EL (cell line): ENCODE measurements around the gene GP1BB.
"Not testable (repeated sequence)": the region's sequence is repeated elsewhere in the genome, so short reads cannot be mapped to it uniquely, and the experiment has no call there.

ENCODE experiments used
- DNase-seq: peaks from one replicate; pipeline ENCODE4 v3.0.0-alpha.2; 2016

The GP1BB gene

DNA sequence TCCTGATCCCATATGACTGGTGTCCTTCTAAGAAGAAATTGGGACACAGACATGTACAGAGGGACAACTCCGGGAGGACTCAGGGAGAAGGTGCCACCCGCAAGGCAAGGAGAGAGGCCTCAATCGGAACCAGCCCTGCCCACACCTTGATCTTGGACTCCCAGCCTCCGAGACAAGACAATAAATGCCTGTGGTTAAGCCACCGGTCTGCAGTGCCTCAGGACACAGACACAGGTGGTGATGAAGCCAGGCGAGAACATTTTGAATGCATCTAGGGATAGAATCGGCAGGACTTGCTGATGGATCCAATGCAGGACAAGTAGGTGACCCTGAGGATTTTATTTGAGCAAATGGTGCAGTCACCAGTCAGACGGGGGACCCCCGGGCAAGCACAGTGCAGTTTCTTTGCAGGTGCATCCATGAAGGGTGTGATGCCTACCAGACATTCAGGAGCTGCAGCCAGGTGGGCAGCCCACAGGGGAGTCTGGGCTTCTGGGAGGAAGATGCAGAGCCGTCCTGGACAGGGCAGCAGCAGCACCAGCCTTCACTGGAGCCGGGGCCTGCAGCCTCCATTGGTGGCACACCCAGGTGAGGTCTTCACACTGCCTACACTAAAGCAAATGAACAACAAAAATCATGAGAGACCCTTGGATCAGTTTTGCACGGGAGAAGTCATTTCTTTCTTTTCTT lies 29.2 kb upstream of the GP1BB start:
- DNase-seq, result no peak

DNA sequence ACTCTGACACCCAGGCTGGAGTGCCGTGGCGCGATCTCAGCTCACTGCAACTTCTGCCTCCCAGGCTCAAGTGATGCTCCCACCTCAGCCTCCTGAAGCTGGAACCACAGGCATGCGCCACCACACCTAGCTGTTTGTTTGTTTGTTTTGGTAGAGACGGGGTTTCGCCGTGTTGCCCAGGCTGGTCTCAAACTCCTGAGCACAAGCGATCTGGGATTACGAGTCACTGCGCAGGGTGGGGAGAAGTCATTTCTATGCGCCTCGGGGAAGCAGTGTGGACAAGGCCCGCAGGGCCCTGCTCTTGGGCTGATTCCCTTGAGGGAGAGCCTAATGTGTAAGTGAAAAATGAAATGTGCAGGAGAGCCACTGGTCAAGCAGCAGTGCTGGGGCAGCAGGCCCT lies 28.6 kb upstream of the GP1BB start:
- no peak for DNase-seq

DNA sequence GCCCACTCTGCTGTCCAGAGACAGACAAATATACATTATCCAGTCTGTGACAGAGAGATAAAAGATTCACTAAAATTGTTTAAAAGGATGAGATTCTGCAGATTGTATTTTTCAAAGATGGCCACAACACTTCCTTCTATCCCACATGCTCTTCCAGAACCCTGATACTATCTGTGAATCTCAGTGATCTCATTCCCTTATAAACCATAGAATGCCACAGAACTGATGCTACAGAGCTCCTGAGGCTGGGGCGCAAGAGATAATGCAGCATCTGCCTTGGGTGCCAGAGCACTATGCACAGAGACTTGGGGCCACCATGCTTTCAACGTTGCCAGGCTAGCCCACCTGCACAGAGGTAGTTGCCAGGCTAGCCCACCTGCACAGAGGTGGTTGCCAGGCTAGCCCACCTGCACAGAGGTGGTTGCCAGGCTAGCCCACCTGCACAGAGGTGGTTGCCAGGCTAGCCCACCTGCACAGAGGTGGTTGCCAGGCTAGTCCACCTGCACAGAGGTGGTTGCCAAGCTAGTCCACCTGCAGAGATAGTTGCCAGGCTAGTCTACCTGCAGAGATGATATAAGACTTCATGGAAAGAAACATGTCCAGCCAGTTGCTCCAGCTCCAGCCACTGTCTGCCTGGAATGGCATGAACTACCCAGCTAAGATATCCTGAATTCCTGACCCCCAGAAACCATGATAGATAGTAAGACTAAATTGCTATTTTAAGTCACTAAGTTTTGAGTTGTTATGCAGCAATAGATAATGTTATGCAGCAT lies 26.6 kb upstream of the GP1BB start:
- DNase-seq, result no peak

DNA sequence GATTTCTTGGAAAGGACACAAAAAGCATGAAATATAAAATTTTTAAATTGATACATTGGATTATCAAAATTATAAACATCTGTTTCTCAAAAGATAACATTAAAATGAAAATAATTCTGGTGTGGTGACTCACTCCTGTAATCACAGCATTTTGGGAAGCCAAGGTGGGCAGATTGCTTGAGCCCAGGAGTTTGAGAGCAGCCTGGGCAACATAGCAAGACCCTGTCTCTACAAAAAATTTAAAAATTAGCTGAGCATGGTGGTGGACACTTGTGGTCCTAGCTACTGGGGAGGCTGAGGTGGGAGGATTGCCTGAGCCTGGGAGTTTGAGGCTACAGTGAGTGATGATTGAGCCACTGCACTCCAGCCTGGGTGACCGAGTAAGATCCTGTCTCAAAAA lies 25.5 kb upstream of the GP1BB start:
- not testable (repeated sequence) for DNase-seq

DNA sequence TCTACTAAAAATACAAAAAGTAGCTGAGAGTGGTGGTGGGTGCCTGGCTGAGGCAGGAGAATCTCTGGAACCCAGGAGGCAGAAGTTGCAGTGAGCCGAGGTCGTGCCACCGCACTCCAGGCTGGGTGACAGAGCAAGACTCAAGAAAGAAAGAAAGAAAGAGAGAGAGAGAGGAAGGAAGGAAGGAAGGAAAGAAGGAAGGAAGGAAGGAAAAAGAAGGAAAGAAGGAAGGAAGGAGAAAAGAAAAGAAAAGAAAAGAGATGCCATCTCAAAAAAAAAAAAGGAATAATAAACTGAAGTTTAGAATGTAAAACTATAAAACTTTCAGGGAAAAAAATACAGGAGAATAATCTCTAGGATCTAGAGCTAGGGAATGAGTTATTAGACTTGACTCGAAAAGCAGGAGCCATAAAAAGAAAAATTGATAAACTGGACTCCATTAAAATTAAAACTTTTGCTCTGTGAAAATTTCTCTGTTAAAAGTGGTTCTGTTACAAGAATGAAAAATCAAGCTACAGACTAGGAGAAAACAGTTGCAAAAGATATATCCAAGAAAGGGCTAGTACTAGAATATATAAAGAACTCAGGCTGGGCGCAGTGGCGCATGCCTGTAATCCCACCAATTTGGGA lies 22.4 kb upstream of the GP1BB start:
- no peak for DNase-seq

DNA sequence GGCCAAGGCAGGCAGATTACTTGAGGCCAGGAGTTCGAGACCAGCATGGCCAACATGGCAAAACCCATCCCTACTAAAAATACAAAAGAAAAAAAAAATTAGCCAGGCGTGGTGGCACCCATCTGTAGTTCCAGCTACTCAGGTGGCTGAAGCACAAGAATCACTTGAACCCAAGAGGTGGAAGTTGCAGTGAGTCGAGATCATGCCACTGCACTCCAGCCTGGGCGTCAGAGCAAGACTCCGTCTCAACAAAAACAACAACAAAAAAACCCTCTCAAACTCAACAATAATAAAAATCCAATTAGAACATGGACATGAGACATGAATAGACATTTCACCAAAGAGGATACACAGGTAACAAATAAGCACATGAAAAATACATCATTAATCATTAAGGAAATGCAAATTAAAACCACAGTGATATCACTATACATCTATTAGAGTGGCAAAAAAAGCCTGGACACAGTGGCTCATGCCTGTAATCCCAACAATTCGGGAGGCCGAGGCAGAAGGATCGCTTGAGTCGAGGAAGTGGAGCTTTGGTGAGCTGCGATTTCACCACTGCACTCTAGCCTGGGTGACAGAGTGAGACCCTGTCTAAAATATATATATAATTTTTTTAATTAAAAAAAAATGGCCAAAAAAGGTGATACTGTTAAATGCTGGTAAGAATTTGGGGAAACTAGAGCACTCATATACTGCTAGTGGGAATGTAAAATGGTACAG lies 21.8 kb upstream of the GP1BB start:
- no peak for DNase-seq

DNA sequence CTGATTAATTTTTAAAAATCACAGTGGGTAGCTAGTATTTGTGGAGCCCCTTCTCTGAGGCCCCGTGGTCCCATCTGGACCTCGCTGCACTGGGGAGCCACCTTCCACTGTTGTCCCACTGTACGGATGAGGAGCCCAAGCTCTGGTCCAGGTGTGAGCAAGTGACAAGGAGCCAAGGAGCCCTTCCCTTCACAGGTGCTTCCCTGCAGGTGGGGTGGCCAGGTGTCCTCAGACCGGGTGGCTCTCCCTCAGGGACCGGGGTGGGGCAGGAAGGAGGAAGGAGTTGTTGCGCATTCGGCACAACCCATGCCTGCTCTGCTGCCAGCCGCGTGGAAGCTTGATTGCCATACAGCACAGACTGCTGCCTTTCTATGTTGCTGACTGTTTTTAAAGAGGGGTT lies 19.5 kb upstream of the GP1BB start:
- no peak for DNase-seq

DNA sequence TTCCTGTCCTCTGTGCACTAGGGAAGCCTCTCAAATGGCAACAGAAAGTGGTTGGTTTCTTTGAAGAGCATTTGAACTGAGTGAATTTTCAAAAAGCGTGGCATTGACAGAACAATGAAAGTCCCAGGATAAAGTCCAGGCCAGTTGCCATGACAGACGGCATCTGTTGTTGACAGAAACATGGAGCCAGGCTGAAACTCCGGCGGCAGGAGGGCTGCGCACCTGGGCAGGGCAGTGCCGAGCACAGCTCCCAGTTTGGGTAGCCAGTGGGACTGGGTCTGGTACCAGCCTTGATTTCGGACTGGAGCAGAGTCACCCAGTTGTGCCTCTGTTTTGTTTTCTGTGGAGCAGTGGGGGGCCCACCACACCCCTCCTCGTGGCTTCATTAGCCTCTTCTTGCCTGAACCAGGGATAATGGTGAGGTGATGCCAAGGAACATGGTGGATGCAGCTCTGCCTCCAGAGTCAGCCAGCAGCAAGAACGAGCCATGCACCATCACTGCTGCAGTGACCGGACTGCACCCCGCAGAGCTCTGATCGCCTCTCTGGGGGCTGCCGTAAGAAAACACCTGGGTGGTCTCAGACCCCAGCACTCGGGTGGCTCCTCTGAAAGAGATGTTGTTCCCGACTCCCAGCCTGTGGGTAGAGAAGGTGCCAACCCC lies 18.9 kb upstream of the GP1BB start:
- DNase-seq, result no peak

DNA sequence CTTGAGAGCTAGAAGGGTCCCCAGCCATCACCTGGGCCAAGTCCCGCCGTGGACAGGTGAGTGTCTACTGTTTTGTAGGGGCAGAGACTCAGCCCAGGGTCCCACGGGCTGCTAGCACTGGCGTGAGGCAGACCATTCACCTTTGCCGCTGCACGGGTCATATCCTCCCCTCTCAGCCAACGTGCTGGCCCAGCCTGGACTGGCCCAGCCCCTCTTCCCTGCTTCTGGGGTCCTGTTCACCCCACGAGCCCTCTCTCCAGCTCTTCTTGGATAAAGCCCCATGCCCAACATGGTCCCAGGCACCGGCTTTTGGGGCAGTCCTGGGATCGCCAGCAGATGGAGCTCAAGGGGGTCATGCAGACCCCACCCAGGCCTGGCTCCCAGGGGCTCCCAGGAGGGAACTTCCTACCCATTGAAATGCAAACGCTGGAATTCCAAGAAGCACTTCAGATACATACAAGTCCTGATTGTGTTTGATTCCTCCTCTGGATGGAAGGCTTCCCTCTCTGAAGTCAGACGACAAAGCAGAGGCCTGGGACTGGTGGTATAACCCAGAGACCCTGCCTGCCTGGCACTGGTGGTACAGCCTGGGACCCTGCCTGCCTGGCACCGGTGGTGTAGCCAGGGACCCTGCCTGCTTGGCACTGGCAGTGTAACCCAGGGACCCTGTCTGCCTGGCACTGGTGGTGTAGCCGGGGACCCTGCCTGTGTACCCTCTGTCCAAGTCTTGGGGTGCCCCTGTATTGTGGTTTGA lies 18.0 kb upstream of the GP1BB start:
- DNase-seq, result no peak

DNA sequence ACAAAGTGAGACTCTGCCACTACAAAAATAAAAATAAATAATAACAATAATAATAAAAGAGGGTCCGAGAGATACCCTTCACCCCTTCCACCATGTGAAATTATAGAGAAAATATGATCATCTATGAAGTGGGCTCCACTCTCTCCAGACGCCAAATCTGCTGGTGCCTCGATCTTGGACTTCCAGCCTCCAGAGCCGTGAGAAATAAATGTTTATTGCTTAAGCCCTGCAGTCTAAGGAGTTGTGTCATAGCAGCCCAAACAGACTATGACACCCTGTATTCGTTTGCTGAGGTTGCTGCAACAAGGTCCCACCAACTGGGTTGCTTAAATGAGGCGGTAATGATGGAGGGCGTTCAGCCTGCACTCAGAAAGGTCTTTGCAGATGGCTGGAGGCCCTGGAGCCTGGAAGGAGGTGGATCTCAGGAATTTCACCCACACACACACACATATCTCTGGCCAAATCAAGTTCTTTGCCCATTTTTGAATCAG lies 16.6 kb upstream of the GP1BB start:
- DNase-seq, result no peak

DNA sequence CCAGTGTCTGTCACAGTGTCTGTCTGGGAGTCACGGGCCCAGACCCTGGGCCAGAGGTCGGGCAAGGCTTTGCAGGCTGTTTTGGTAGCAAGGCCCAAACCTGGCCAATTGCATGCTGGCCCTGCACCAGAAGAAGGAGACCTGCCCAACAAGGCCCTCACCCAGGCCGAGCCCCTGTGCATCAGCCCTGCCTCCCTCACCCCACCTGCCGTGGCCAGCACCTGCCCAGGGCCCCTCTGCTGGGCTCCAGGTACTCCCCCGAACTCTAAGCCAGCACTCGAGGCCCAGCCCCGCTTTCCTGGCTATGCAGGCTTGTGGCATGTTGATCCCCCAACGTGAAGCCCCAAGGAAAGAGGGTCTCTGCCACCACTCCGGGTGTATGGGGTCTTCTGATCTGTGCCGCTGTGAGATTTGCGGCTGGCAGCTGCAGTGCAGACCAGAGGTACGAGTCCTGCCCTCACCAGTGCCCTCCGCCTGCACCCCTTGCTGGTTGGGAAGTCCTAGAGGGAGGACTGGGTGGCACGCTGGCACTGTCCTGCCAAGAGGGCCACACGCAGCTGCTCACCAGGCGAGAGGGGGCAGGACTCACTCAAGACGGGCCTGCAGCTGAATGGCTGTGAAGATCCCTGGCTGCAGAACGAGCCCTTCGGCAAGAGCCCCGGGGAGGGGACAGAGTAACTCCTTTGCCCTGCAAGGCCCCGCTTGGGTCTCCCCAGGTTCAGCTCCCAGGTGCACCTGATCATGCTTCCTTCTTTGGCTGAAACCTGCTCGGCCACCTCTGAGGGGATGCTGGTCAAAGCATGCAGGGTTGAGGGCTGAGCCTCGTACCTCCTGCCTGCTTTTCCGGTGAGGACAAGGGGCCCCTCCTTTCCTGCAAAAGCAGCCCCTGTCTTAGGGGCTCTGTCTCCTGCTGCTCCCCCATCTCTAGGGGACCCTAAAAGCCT lies 15.7 kb upstream of the GP1BB start:
- no peak for DNase-seq

DNA sequence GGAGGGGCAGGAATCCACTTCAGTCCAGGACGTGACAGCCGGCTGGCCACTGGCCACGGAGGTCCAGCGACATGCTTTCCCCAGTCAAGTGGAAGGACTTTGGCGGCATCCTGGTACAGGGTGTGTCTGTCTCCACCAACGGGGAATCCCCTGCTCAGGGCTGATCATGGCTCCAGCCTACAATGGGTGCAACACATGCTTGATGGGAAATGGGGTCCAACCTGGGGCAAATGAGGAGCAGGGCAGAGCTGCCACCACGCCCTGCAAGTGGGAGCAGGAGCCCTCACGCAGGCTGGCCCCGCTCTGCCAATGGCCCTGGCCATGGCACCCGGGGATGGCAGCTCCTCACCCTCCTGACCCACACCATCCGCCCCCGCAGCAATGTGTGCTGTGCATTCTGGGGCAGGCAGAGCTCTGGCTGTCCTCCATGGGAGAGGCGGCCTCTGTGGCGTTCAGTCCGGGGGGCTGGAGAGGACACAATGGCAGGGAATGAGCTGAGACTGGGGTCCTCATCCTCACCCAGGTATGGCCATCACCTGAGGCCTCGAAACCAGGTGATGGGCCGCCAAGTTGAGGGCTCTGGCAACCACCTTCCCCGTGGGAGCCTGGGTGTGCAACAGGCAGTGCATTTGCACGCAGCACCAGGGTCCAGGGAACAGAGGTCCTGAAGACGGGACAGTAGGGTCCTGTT lies 14.9 kb upstream of the GP1BB start:
- DNase-seq, result no peak

DNA sequence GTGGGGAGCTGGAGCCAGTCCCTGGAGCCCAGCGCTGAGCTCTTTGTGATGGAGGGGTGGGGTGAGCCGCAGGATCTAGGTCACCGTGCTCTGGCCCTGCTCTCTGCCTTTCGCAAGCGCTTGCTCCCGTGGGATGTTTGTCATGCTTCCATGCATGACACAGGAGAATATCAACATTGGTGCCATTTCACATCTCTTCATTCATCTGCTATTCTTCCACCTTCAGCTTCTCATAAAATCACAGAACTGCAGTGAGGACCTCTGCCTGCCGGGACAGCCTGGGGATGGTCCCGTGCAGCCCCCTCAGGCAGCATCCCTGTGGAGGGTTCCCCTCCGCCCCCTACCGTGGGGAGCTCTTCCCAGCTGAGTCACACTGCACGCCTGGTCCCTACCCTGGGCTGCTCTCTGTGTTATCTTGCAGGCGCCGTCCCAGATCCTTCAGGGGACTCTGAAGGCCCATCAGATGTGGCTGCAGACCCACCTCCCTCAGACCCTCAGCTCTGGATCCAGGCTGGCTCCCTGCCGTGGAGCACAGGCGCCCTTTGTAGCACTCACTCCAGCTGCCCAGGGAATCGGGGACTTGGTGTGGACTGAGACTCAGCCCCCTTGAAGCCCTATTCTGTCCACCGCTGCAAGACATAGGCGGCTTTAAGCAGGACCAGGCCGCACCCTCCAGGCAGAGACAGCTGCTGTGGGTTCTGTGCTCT lies 14.1 kb upstream of the GP1BB start:
- no peak for DNase-seq

DNA sequence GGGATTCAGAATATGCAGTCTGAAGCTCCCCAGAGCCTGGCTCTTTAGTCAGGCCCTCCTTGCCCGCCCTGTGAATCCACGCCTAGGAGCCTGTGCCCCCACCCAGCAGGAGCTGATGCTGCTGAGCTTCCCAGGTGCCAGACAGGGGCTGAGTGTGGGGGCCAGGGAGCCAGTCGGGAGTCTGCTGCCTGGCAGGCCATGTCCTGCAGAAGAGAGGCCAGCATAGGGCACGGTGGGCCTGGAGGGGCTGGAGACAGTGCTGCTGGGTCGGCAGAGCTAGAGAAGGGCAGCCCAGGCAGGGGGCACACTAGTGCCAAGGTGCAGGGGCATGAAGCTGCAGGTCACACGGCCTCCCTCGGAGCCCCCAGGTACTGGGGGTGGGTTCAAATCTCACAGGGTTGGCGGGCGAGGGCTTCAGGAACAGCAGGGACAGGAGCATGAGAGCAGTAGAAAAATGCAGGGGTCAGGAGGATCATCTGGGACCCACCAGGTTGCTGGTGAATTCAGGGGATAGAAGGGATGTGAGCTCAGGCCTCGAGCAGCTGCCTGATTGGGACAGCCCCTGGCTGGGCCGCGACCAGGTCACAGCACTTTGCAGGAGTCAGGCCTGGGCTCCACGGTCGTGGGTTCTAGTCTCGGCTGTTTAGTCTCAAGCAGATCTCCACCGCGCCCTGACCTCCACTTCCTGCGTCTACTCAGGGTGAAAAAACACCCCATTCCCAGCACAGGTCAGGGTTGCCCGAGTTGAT lies 13.1 kb upstream of the GP1BB start:
- DNase-seq, result no peak

DNA sequence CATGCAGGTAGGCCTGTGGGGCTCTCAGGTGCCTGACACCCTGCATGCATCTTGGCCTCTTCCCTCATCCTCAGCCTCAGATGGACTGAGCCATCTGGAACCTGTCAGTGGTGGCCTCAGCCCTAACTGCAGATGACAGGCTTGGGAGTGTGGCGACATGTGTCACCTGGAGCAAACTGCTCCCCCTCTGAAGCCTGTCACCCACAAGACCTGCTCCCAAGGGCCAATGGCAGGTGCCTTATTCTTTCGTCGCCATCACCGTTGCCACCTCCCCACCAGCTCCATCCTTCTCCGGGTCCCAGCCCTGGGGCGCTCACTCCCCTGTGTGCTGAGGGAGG lies 12.6 kb upstream of the GP1BB start:
- DNase-seq, result no peak

DNA sequence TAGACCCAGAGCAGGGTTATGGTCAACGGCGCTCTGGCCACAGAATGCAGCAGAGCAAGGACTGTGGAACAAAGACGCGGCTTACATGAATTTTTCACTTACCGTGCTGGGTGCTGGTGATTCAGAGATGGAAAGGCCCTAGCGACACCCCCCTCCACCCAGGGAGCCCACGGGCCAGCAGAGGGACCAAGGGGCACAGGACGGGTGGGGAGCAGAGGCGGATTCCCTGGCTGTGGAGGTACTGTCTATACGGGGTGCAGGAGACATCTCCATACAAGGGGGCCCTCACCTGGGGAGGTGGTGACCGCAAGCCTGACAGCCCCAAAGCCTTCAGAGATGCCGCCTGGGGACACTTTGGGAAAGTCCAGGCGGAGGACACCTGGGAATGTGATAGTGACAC lies 10.1 kb upstream of the GP1BB start:
- no peak for DNase-seq

DNA sequence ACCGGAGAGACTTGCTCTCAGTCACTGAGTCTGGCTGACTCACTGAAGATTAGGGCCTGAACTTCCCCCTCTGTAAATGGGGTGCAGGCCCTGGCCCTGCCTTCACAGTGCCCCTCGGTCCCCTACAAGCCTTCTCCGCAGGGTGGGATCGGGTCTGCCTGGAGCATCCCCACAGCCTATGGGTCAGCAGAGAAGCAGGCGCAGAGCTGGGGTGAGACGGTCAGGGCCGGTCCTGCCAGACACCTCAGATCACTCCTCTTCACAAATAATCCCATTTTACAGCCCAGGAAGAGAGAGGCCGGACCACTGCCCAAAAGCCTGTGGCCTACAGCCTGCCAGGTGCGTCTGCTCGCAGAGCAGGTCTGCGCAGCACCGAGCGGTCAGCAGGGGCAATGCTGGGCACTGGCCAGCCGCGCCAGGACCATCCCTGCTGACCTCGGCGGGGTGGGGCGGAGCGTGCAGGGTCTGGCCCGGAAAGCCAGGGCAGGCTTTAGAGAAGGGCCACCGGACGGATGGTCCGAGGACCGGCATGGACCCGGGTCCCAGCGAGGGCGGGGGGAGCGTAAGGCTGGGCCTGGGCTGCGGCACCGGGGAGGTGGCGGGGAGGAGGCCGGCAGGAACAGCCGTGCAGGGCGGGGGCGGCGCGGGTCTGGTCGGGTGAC lies 9.6 kb upstream of the GP1BB start:
- DNase-seq, result no peak
